ENCODE measurements around the gene PTTG1.

PTTG1 gene

GRCh38 chr5:160395111-160395510, 26.5 kb upstream of the PTTG1 start:
- Histone ChIP-seq H3K4me1 (ENCODE audit: insufficient read depth, low read length) (peaks cover 14% of the 10 kb centered on the region), H3K27me3 (ENCODE audit: insufficient read depth, low read length) (no peaks in the 10 kb centered on the region), H3K36me3 (ENCODE audit: insufficient read depth, low read length) (peaks cover 20% of the 10 kb centered on the region), H3K9me3 (ENCODE audit: low read length) (no peaks in the 10 kb centered on the region), H2AFZ (ENCODE audit: low read depth, low read length) (no peak overlapping the region), H3K4me3 (ENCODE audit: low read length) (no peak overlapping the region)

GRCh38 chr5:160397492-160397891, 24.2 kb upstream of the PTTG1 start:
- H3K4me1 ChIP-seq (ENCODE audit: insufficient read depth, low read length): peaks cover 20% of the 10 kb centered on the region
- no peak overlapping the region for H2AFZ ChIP-seq (ENCODE audit: low read depth, low read length)
- H3K4me3 ChIP-seq (ENCODE audit: low read length): no peak overlapping the region
- H3K27me3 ChIP-seq (ENCODE audit: insufficient read depth, low read length): no peaks in the 10 kb centered on the region
- H3K36me3 ChIP-seq (ENCODE audit: insufficient read depth, low read length): peaks cover 31% of the 10 kb centered on the region
- no peaks in the 10 kb centered on the region for H3K9me3 ChIP-seq (ENCODE audit: low read length)

- Histone ChIP-seq H2AFZ (ENCODE audit: low read depth, low read length) (no peak overlapping the region), H3K36me3 (ENCODE audit: insufficient read depth, low read length) (peaks cover 39% of the 10 kb centered on the region), H3K4me1 (ENCODE audit: insufficient read depth, low read length) (peaks cover 20% of the 10 kb centered on the region), H3K9me3 (ENCODE audit: low read length) (no peaks in the 10 kb centered on the region), H3K4me3 (ENCODE audit: low read length) (peak overlapping the region; percentile 81), H3K27me3 (ENCODE audit: insufficient read depth, low read length) (no peaks in the 10 kb centered on the region)
These were observed 22.8 kb upstream of the PTTG1 start for GRCh38 chr5:160398806-160399205.

- peaks cover 20% of the 10 kb centered on the region for H3K4me1 ChIP-seq (ENCODE audit: insufficient read depth, low read length)
- peaks cover 41% of the 10 kb centered on the region for H3K36me3 ChIP-seq (ENCODE audit: insufficient read depth, low read length)
- no peaks in the 10 kb centered on the region for H3K9me3 ChIP-seq (ENCODE audit: low read length)
- H3K4me3 ChIP-seq (ENCODE audit: low read length): peak within 1 kb of the TSS; percentile 81
- H3K27me3 ChIP-seq (ENCODE audit: insufficient read depth, low read length): no peaks in the 10 kb centered on the region
- peak within 1 kb of the TSS; percentile 66 for H2AFZ ChIP-seq (ENCODE audit: low read depth, low read length)
These were observed 22.0 kb upstream of the PTTG1 start, which contains the start of gene FAM200C for GRCh38 chr5:160399402-160400353. FAM200C (minus strand) TSS chr5:160400054; CDS start chr5:160395490, 4,564 bp downstream.

DNA sequence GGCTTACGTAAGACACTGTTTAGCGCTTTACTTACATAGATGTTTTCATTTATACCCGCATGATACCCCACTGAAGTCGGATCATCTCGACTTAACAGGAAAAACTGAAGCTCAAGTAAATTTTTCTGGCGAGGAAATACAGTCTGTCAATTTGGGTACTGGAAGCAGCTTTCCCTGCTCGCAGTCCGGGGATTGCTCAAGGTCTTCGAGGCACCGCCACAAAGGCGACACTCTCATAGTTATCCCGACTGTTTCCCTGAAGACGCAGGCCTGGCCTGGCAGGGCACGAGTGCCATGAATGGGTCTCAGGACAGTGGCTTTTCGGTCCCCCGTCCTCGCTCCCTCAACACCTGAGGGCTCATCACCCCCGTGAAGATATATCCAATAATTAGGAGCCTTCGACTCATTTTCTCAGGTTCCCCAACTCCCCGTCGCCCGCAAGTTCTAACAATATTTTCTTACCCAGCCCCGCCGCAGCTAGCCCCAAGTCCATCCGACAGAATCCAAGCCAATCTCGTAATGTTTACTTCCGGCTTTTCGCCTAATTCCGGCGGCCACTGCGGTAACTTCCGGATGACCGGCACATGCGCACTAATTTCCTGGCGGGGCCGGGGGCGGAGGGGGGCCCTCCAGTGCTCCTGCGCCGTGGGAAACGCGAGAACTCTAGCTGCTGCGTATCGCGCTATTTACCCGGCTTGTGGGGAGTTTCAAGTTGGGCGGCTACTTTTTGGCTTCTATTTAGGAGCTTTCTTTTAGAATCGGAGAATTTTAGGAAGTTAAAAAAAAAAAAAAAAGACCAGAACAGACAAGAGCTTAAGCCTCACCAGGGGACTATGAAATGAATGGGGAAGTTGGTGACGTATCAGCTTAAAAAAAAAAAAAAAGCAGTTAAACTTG, 2.8 kb upstream of the PTTG1 start, which contains the start of gene SLU7:
Gene SLU7, minus strand, starts transcription at position 521 of the 897 bp plus-strand sequence. CDS start 3,787 bp downstream, outside the sequence.
- no peaks in the 10 kb centered on the region for H3K27me3 ChIP-seq (ENCODE audit: insufficient read depth, low read length)
- H3K4me3 ChIP-seq (ENCODE audit: low read length): peak within 1 kb of the TSS; percentile 86
- H3K9me3 ChIP-seq (ENCODE audit: low read length): no peaks in the 10 kb centered on the region
- peaks cover 36% of the 10 kb centered on the region for H3K4me1 ChIP-seq (ENCODE audit: insufficient read depth, low read length)
- H2AFZ ChIP-seq (ENCODE audit: low read depth, low read length): peak within 1 kb of the TSS; percentile 25
- peaks cover 22% of the 10 kb centered on the region for H3K36me3 ChIP-seq (ENCODE audit: insufficient read depth, low read length)

DNA sequence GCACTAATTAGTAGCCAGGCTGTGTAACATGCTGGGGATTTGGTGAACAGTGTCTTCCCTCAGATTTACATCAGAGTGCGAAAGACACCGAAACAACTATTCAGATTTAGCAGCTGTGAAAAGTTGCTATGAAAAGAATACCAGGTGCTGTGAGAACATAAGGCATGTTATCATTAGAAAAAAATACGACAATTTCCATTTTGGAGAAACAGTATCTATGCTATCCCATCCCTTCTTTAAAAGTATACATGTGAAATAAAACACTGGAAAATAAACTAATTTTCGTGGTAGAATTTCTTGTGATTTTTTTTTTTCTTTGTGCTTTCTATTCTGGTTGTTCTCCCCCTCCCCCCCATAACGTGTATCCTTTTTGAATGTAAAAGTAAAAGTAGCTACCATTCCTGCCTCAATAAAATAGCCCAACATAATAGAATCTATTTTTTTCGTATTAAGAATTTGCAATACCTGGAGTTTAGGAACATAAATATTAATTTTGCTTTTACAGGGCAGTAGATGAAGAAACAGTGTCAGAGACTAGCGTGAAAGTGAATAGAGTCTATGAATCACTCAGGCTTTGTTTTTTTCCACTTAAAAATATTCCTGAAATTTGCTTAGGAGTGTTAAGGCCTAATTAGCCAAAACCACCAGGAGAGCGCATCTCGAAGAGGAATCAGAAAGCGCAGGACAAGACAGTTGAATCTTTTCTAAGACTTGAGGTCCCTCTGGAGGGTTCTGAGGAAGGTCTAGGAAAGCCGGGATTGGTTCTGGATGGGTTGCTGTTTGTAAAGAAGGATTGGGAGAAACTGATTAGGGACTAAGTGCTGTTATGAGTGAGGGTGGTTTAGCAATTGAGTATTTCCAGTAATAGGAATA, 2.0 kb upstream of the PTTG1 start:
- H3K4me1 ChIP-seq (ENCODE audit: insufficient read depth, low read length): peaks cover 45% of the 10 kb centered on the region
- H3K9me3 ChIP-seq (ENCODE audit: low read length): no peaks in the 10 kb centered on the region

DNA sequence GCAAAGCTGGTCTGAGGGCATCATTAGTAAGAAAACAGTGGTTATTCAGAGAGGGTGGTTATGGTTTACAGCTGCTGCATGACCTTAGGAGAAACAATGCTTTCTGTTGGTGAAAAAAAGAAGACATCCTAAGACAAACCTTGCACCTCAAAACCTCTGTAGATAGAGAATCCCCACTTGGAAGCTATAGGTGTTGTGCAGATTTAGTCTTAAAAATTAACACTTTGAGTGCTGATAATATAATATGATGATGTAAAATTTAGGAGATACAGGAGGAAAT, 1.4 kb upstream of the PTTG1 start:
- H3K4me3 ChIP-seq (ENCODE audit: low read length): no peak overlapping the region
- no peaks in the 10 kb centered on the region for H3K27me3 ChIP-seq (ENCODE audit: insufficient read depth, low read length)

More for the DNA sequence above, 2.0 kb upstream of the PTTG1 start:
- Histone ChIP-seq H2AFZ (ENCODE audit: low read depth, low read length) (peak overlapping the region; percentile 25), H3K27me3 (ENCODE audit: insufficient read depth, low read length) (no peaks in the 10 kb centered on the region), H3K36me3 (ENCODE audit: insufficient read depth, low read length) (peaks cover 22% of the 10 kb centered on the region), H3K4me3 (ENCODE audit: low read length) (peak overlapping the region; percentile 86)

GRCh38 chr5:160423099-160423498, 1.4 kb downstream of the PTTG1 start:
- Histone ChIP-seq H3K27me3 (ENCODE audit: insufficient read depth, low read length) (no peaks in the 10 kb centered on the region), H2AFZ (ENCODE audit: low read depth, low read length) (no peak overlapping the region), H3K36me3 (ENCODE audit: insufficient read depth, low read length) (peaks cover 39% of the 10 kb centered on the region), H3K4me1 (ENCODE audit: insufficient read depth, low read length) (peaks cover 43% of the 10 kb centered on the region), H3K9me3 (ENCODE audit: low read length) (no peaks in the 10 kb centered on the region), H3K4me3 (ENCODE audit: low read length) (peak overlapping the region; percentile 93)

More for the DNA sequence above, 1.4 kb upstream of the PTTG1 start:
- Histone ChIP-seq H2AFZ (ENCODE audit: low read depth, low read length) (no peak overlapping the region), H3K9me3 (ENCODE audit: low read length) (no peaks in the 10 kb centered on the region), H3K4me1 (ENCODE audit: insufficient read depth, low read length) (peaks cover 50% of the 10 kb centered on the region), H3K36me3 (ENCODE audit: insufficient read depth, low read length) (peaks cover 22% of the 10 kb centered on the region)

DNA sequence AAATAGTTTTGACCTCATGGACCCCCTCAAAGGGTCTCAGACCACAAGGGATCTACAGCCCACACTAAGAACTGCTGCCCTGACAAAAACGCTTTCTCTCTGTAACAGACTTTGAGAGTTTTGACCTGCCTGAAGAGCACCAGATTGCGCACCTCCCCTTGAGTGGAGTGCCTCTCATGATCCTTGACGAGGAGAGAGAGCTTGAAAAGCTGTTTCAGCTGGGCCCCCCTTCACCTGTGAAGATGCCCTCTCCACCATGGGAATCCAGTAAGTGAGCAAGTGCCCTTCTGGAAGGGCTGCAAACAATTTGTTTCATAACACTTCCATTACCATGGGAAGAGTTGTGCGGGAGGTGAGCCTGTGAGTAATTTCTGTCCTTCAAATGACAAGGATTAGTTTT, 6.0 kb downstream of the PTTG1 start:
- Histone ChIP-seq H2AFZ (ENCODE audit: low read depth, low read length) (no peak overlapping the region), H3K9me3 (ENCODE audit: low read length) (no peaks in the 10 kb centered on the region), H3K4me1 (ENCODE audit: insufficient read depth, low read length) (peaks cover 27% of the 10 kb centered on the region), H3K36me3 (ENCODE audit: insufficient read depth, low read length) (peaks cover 55% of the 10 kb centered on the region), H3K4me3 (ENCODE audit: low read length) (no peak overlapping the region), H3K27me3 (ENCODE audit: insufficient read depth, low read length) (no peaks in the 10 kb centered on the region)

DNA sequence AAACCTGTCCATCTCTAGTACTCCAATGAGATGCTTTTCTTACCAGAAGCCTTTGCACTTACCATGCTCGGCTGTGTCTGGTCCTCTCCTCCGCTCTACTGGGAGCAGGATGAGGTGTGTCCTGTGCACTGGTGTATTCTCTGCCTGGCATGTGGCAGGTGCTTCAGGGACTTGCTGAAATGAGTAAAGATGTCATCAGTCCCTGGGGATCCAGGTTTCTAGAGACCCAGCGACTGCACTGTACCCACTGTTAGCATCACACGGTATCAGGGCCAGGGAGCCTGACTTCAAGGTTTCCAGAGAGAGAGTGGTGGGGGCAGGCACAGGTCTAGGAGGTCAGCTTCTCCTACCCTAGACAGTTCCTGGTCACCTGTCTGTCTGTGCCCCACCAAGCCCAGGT, 10.5 kb downstream of the PTTG1 start:
- Histone ChIP-seq H3K9me3 (ENCODE audit: low read length) (no peaks in the 10 kb centered on the region), H3K4me1 (ENCODE audit: insufficient read depth, low read length) (peaks cover 20% of the 10 kb centered on the region), H3K4me3 (ENCODE audit: low read length) (no peak overlapping the region), H2AFZ (ENCODE audit: low read depth, low read length) (no peak overlapping the region), H3K27me3 (ENCODE audit: insufficient read depth, low read length) (no peaks in the 10 kb centered on the region), H3K36me3 (ENCODE audit: insufficient read depth, low read length) (peaks cover 25% of the 10 kb centered on the region)

GRCh38 chr5:160432787-160433186, 11.1 kb downstream of the PTTG1 start:
- no peaks in the 10 kb centered on the region for H3K9me3 ChIP-seq (ENCODE audit: low read length)
- no peak overlapping the region for H3K4me3 ChIP-seq (ENCODE audit: low read length)
- H3K27me3 ChIP-seq (ENCODE audit: insufficient read depth, low read length): no peaks in the 10 kb centered on the region
- H3K4me1 ChIP-seq (ENCODE audit: insufficient read depth, low read length): peaks cover 20% of the 10 kb centered on the region
- H2AFZ ChIP-seq (ENCODE audit: low read depth, low read length): no peak overlapping the region
- peaks cover 19% of the 10 kb centered on the region for H3K36me3 ChIP-seq (ENCODE audit: insufficient read depth, low read length)

- Histone ChIP-seq H2AFZ (ENCODE audit: low read depth, low read length) (peak overlapping the region; percentile 20), H3K9me3 (ENCODE audit: low read length) (no peaks in the 10 kb centered on the region), H3K4me1 (ENCODE audit: insufficient read depth, low read length) (peaks cover 20% of the 10 kb centered on the region), H3K4me3 (ENCODE audit: low read length) (peak overlapping the region; percentile 28), H3K36me3 (ENCODE audit: insufficient read depth, low read length) (peaks cover 7% of the 10 kb centered on the region), H3K27me3 (ENCODE audit: insufficient read depth, low read length) (no peaks in the 10 kb centered on the region)
These were observed 12.4 kb downstream of the PTTG1 start for GRCh38 chr5:160434022-160434531.
